BLaER1 treated with 17β-estradiol and CSF1 and Interleukin-3, amounts not matched to agents 10 nM and 100 nM (cell line): ENCODE data around the gene GFPT1.
"Not testable (repeated sequence)": the region's sequence is repeated elsewhere in the genome, so short reads cannot be mapped to it uniquely, and the experiment has no call there.

Source experiments
- H3K27ac ChIP-seq, 11 experiments: shearing (Covaris generic); formaldehyde crosslinking; 2 replicates each; pipeline ENCODE4 v1.8.1; 2022
- H3K27me3 ChIP-seq, 11 experiments: shearing (Covaris generic); formaldehyde crosslinking; 2 replicates each; pipeline ENCODE4 v1.8.1; 2022
- H3K36me3 ChIP-seq, 11 experiments: shearing (Covaris generic); formaldehyde crosslinking; 2 replicates each; pipeline ENCODE4 v1.8.1; 2022
- H3K4me1 ChIP-seq, 10 experiments: shearing (Covaris generic); formaldehyde crosslinking; 2 replicates each; pipeline ENCODE4 v1.8.1; 2022
- H3K4me2 ChIP-seq, 11 experiments: shearing (Covaris generic); formaldehyde crosslinking; 2 replicates each; pipeline ENCODE4 v1.8.1; 2022
- H3K4me3 ChIP-seq, 10 experiments: shearing (Covaris generic); formaldehyde crosslinking; 2 replicates each; pipeline ENCODE4 v1.8.1; 2022
- H3K9ac ChIP-seq, 11 experiments: shearing (Covaris generic); formaldehyde crosslinking; 2 replicates each; pipeline ENCODE4 v1.8.1; 2022
- H3K9me3 ChIP-seq, 11 experiments: shearing (Covaris generic); formaldehyde crosslinking; replicated peaks in 1 of 11; 2 replicates each; pipeline ENCODE4 v1.8.1; 2022
- H4K20me1 ChIP-seq, 11 experiments: shearing (Covaris generic); formaldehyde crosslinking; 2 replicates each; pipeline ENCODE4 v1.8.1; 2022
- Cebpa-rat ChIP-seq, 11 experiments: shearing (Covaris generic); IDR thresholded peaks; 2 replicates each; pipeline ENCODE4 v1.8.1; 2022

The GFPT1 gene

DNA sequence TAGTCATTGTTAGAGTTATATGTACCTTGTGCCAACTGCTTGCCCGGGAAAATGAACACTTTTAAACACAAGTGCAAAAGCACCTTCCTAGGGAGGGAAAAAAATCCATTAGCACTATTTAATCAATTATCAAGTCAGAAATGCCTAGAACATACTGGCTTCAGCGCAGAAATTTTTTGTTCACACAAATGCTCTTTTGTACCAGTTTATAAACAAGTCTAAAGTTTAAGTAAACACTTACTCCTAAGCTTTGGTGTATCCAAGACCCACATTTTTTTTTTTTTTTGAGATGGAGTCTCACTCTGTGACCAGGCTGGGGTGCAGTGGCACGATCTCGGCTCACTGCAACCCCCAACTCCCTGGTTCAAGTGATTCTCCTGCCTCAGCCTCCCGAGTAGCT lies 30.6 kb downstream of the GFPT1 start:
- Histone ChIP-seq H4K20me1 (peaks cover 0 to 23% (median 0%) of the 10 kb centered on the region in 11 experiments; a peak in 8 of 22 replicates), H3K9me3 (no peaks in the 10 kb centered on the region), H3K4me1 (no peaks in the 10 kb centered on the region), H3K36me3 (peaks cover 98 to 100% (median 100%) of the 10 kb centered on the region in 11 experiments), H3K4me2 (no peak overlapping the region), H3K27ac (no peak overlapping the region), H3K9ac (no peak overlapping the region), H3K27me3 (no peaks in the 10 kb centered on the region), H3K4me3 (no peak overlapping the region)
- TF ChIP-seq Cebpa-rat (IDR thresholded peaks at IDR 0.05): no peak

DNA sequence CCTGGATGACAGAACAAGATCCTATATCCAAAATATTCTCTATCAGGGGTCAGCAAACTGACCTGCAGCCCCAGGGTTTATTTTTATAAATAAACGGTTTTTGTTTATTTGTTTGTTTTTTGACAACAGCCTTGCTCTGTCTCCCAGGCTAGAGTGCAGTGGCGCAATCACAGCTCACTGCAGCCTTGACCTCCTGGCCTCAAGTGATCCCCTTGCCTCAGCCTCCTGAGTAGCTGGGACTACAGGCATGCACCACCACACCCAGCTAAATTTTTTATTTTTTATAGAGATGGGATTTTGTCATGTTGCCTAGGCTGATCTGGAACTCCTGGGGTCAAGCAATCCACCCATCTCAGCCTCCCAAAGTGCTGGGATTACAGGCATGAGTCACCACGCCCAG lies 32.1 kb downstream of the GFPT1 start:
- not testable (repeated sequence) for H3K4me2 ChIP-seq, H3K9ac ChIP-seq, H3K27me3 ChIP-seq, H3K4me3 ChIP-seq, H3K27ac ChIP-seq, H3K9me3 ChIP-seq, H3K4me1 ChIP-seq
- Histone ChIP-seq H3K36me3 (peaks cover 91 to 100% (median 99%) of the 10 kb centered on the region in 11 experiments), H4K20me1 (peaks cover 0 to 29% (median 0%) of the 10 kb centered on the region in 11 experiments; a peak in 8 of 22 replicates)

DNA sequence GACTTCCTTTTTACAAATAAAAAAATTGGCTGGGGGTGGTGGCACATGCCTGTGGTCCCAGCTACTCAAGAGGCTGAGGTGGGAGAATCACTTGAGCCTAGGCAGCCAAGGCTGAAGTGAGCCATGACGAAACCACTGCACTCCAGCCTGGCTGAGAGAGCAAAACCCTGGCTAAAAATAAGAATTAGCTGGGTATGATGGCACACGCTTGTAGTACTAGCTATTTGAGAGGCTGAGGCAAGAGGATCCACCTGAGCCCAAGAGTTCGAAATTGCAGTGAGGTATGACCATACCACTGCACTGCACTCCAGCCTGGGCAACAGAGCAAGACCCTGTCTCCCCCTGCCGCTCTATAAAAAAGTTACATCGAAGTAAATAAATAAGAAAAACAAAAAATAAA lies 33.7 kb downstream of the GFPT1 start:
- Histone ChIP-seq H3K4me3 (no peak overlapping the region), H3K9me3 (no peaks in the 10 kb centered on the region), H3K27ac (no peak overlapping the region), H3K9ac (no peak overlapping the region), H4K20me1 (peaks cover 0 to 29% (median 0%) of the 10 kb centered on the region in 11 experiments; a peak in 8 of 22 replicates), H3K36me3 (peaks cover 90 to 100% (median 99%) of the 10 kb centered on the region in 11 experiments), H3K4me2 (no peak overlapping the region), H3K4me1 (no peaks in the 10 kb centered on the region), H3K27me3 (no peaks in the 10 kb centered on the region)
- no peak for TF ChIP-seq Cebpa-rat (IDR thresholded peaks at IDR 0.05)

DNA sequence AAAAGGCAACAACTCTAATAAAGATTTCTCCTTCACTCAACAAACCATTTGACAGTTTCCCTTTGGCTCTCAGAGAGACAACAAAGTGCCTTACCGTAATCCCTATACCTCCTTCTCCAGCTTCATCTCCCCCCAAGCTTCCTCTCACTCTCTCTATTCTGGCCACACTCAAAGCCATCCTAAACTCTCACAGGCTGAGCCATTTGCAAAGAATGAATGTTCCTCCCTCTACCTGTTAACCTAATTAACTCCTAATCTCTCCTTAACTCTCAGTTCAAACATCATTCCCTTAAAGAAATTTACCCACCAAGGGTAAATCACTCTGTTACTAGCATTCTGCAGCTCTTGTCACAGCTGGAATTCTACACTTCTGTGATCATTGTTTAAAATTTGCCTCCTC lies 38.2 kb downstream of the GFPT1 start:
- Histone ChIP-seq H3K27ac (no peak overlapping the region), H3K4me2 (no peak overlapping the region), H3K27me3 (no peaks in the 10 kb centered on the region), H3K9ac (no peak overlapping the region), H3K36me3 (peaks cover 90 to 100% (median 99%) of the 10 kb centered on the region in 11 experiments), H3K9me3 (no peaks in the 10 kb centered on the region), H3K4me1 (no peaks in the 10 kb centered on the region), H3K4me3 (no peak overlapping the region), H4K20me1 (peaks cover 0 to 29% (median 0%) of the 10 kb centered on the region in 11 experiments; a peak in 8 of 22 replicates)
- TF ChIP-seq Cebpa-rat (IDR thresholded peaks at IDR 0.05): no peak

DNA sequence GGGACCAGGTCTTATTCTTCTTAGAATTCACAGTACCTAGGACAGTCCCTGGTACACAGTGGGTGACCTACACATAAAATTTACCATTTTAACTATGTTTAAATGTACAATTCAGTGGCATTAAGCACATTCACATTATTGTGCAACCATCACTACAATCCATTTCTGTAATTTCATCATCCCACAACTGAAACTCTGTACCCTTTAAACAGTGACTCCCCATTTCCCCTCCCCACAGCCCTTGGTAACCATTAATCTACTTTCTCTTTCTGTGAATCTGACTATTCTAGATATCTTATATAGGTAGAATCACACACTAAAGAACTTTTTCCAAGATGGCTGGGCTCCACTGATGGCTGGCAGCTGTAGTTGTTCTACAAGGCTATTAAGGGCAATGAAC lies 41.6 kb downstream of the GFPT1 start:
- TF ChIP-seq Cebpa-rat (IDR thresholded peaks at IDR 0.05): no peak
- no peaks in the 10 kb centered on the region for H3K4me1 ChIP-seq
- H3K36me3 ChIP-seq: peaks cover 99 to 100% (median 100%) of the 10 kb centered on the region in 11 experiments
- H3K4me2 ChIP-seq: no peak overlapping the region
- no peak overlapping the region for H3K9ac ChIP-seq
- H3K27ac ChIP-seq: no peak overlapping the region
- H3K4me3 ChIP-seq: no peak overlapping the region
- H3K9me3 ChIP-seq: no peaks in the 10 kb centered on the region
- no peaks in the 10 kb centered on the region for H3K27me3 ChIP-seq
- peaks cover 0 to 10% (median 0%) of the 10 kb centered on the region in 11 experiments; a peak in 4 of 22 replicates for H4K20me1 ChIP-seq

DNA sequence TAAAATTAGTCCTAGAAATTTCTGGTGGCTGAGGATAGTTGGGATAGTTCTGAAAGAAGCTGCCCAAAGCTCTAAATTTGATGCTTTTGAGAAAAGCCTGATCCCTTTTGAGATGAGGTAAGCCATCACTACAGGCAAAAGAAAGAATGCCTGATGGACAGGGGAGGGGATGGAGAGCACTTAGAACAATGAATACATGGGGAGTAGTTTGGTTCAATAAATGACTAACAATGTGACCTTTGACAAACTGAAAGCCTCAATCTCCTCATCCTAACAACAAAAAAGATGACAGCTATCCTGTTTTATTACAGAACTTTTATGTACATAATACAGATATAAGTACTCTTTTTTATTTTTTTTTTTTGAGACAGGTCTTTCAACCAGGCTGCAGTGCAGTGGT lies 42.7 kb downstream of the GFPT1 start:
- Histone ChIP-seq H3K4me1 (no peaks in the 10 kb centered on the region), H4K20me1 (peaks cover 0 to 8% (median 0%) of the 10 kb centered on the region in 11 experiments; a peak in 2 of 22 replicates), H3K27me3 (no peaks in the 10 kb centered on the region), H3K9me3 (no peaks in the 10 kb centered on the region), H3K36me3 (peaks cover 96 to 100% (median 98%) of the 10 kb centered on the region in 11 experiments), H3K4me2 (no peak overlapping the region), H3K27ac (no peak overlapping the region), H3K9ac (no peak overlapping the region), H3K4me3 (no peak overlapping the region)
- TF ChIP-seq Cebpa-rat (IDR thresholded peaks at IDR 0.05): no peak

DNA sequence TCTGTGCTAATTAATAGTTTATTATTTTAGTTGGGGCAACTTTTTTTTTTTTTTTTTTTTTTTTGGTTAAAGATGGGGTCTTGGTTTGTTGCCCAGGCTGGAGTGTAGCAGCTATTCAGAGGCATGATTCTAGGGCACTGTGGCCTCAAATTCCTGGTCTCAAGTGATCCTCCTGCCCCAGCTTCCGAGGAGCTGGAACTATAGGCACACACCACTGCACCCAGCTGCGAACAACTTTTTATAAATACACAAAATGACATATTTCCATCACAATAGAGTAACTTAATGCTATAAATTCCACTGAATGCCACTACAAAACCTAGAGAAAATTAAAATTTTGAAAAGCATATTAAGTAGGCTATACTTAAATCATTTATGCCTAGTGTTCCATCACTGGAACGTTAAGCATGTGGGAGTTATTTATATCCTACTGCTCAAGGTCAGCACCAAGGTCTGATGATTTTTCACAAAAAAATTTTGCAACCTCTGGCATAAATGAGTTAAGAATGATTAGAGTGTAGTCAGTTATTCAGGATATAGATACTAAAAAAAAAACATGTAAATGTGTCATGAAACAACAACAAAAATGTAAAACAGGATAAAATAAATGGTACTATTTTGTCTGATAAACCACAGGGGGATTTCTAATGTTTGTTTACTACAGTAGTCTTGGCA lies 46.8 kb downstream of the GFPT1 start:
- H3K4me2 ChIP-seq: no peak overlapping the region
- H3K4me3 ChIP-seq: no peak overlapping the region
- H3K9ac ChIP-seq: no peak overlapping the region
- H3K27me3 ChIP-seq: no peaks in the 10 kb centered on the region
- H3K36me3 ChIP-seq: peaks cover 96 to 100% (median 98%) of the 10 kb centered on the region in 11 experiments
- H3K9me3 ChIP-seq: no peaks in the 10 kb centered on the region
- TF ChIP-seq Cebpa-rat (IDR thresholded peaks at IDR 0.05): no peak
- peaks cover 0 to 8% (median 0%) of the 10 kb centered on the region in 11 experiments; a peak in 1 of 22 replicates for H4K20me1 ChIP-seq
- H3K4me1 ChIP-seq: no peaks in the 10 kb centered on the region
- H3K27ac ChIP-seq: no peak overlapping the region

DNA sequence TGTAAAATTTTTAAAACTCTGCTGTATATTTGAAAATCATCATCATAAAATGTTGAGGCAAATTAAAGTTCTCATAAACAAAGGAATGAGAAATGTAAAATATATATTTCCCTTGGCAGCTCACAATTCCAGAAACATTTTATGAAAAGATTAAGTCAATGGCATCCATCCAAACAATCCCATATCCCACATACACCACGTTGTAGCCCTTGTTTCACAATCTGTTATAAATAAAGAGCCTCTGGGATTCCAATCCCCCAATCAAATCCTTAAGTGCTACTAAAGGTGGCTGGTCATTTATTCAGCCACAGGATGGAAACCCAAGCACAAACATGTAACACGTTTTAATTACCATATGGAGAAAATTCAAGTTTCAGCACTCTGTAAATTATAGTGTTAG lies 51.7 kb downstream of the GFPT1 start:
- no peak overlapping the region for H3K4me2 ChIP-seq
- H3K9me3 ChIP-seq: no peaks in the 10 kb centered on the region
- H3K36me3 ChIP-seq: peaks cover 78 to 96% (median 85%) of the 10 kb centered on the region in 11 experiments
- no peaks in the 10 kb centered on the region; a peak in 1 of 22 replicates for H4K20me1 ChIP-seq
- H3K27ac ChIP-seq: no peak overlapping the region
- no peaks in the 10 kb centered on the region for H3K27me3 ChIP-seq
- no peak overlapping the region for H3K9ac ChIP-seq
- no peaks in the 10 kb centered on the region for H3K4me1 ChIP-seq
- H3K4me3 ChIP-seq: no peak overlapping the region
- TF ChIP-seq Cebpa-rat (IDR thresholded peaks at IDR 0.05): no peak

DNA sequence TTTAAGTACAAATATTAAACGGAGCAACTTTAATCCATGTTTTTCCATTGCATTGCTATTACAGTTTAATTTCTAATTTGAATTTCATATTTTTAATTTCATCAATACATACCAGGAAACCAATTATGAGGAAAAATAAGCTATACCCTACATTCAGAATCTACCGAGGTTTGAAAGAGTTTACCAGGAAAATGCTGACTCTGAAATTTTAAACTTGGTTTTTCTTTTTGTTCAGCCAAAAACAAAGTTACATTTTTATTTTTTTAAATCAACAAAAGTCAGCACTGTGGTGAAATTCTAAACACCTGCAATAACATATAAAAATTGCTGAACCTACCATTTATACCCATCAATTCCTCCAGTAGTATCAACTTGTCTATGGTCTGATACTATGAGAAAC lies 53.7 kb downstream of the GFPT1 start:
- Histone ChIP-seq H3K27me3 (no peaks in the 10 kb centered on the region), H3K4me2 (no peak overlapping the region), H3K27ac (no peak overlapping the region), H3K36me3 (peaks cover 81 to 96% (median 87%) of the 10 kb centered on the region in 11 experiments), H3K9me3 (no peaks in the 10 kb centered on the region), H3K4me3 (no peak overlapping the region), H3K9ac (no peak overlapping the region), H4K20me1 (no peaks in the 10 kb centered on the region; a peak in 1 of 22 replicates), H3K4me1 (no peaks in the 10 kb centered on the region)
- no peak for TF ChIP-seq Cebpa-rat (IDR thresholded peaks at IDR 0.05)

DNA sequence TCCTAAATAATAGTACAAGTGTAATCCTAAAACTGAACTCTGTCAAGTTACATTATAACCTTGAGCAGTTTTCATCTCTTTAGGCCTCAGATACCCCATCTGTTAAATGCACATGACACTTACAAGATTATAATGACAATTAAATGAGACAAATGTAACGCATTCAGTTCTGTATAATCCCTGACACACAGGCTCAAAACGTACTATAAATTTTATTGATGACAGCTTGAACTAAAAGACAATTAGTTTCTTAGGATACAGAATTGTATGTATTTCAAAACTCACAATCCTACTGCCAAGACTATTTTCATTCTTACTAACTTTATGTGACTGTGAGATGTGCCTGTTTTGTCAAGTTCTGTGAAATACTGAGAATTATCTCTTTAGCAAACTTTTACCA lies 56.2 kb downstream of the GFPT1 start:
- Histone ChIP-seq H3K9me3 (no peaks in the 10 kb centered on the region), H3K4me3 (no peak overlapping the region), H3K4me1 (no peaks in the 10 kb centered on the region), H4K20me1 (no peaks in the 10 kb centered on the region), H3K27ac (no peak overlapping the region), H3K4me2 (no peak overlapping the region), H3K9ac (no peak overlapping the region), H3K27me3 (no peaks in the 10 kb centered on the region), H3K36me3 (peaks cover 82 to 96% (median 89%) of the 10 kb centered on the region in 11 experiments)
- TF ChIP-seq Cebpa-rat (IDR thresholded peaks at IDR 0.05): no peak
